H1 (cell line): ENCODE data around the gene TAC4. TPM values are rescaled to one million over a fixed set of nuclear protein-coding genes. Genes with fewer than 3 reads are reported as not detected.

Experiments
- CTCF ChIA-PET: fragments of 300-600 bp; sonication (Branson Sonifier 250); formaldehyde crosslinking; loops from one replicate; lab custom pipeline; 2021; ENCODE audit not compliant: partially characterized antibody; lab: Charles Lee
- POLR2A ChIA-PET: fragments of 300-600 bp; sonication (Branson Sonifier 250); formaldehyde crosslinking; loops from one replicate; lab custom pipeline; 2021; ENCODE audit warnings: inconsistent platforms; ENCODE audit not compliant: partially characterized antibody; lab: Charles Lee
- DNase-seq, 2 experiments: peaks; one replicate each; pipeline versions ENCODE4 v3.0.0 to v3.0.0-alpha.2; 2010 to 2022; ENCODE audit warnings: low spot score in 2 of 2, low read depth in 1 of 2, mixed read lengths in 1 of 2
- FAIRE-seq: peaks from 2 replicates; lab custom pipeline; 2011; peaks lifted over from hg19 to GRCh38; lab: Jason Lieb, UNC
- H2AFZ ChIP-seq: 2 replicates; pipeline ENCODE4 v1.8.1; 2012; ENCODE audit warnings: low read length, inconsistent platforms
- H2AK5ac ChIP-seq: 2 replicates; pipeline ENCODE4 v1.6.1; 2013; ENCODE audit warnings: low read depth, low read length
- H2BK120ac ChIP-seq: replicated peaks from 2 replicates; pipeline ENCODE3; 2013; ENCODE audit warnings: low read depth, low read length, inconsistent platforms
- H2BK12ac ChIP-seq: 2 replicates; pipeline ENCODE4 v1.6.1; 2013; ENCODE audit warnings: low read depth, low read length
- H2BK15ac ChIP-seq: 2 replicates; pipeline ENCODE4 v1.6.1; 2013; ENCODE audit warnings: low read length
- H2BK20ac ChIP-seq: 2 replicates; pipeline ENCODE4 v1.6.1; 2013; ENCODE audit warnings: low read length
- H2BK5ac ChIP-seq: 2 replicates; pipeline ENCODE4 v1.6.1; 2013; ENCODE audit warnings: low read depth, low read length
- H3K14ac ChIP-seq: 2 replicates; pipeline ENCODE4 v1.6.1; 2013; ENCODE audit warnings: inconsistent platforms; ENCODE audit not compliant: insufficient read length
- H3K18ac ChIP-seq: 2 replicates; pipeline ENCODE4 v1.6.1; 2013; ENCODE audit warnings: low read length; ENCODE audit errors: extremely low read depth
- H3K23ac ChIP-seq: 2 replicates; pipeline ENCODE4 v1.6.1; 2013; ENCODE audit warnings: inconsistent platforms; ENCODE audit not compliant: insufficient read length
- H3K23me2 ChIP-seq: 2 replicates; pipeline ENCODE4 v1.6.1; 2013; ENCODE audit warnings: low read depth, low read length
- H3K27ac ChIP-seq: 2 replicates; pipeline ENCODE4 v1.6.1; 2011; ENCODE audit warnings: low read depth, low read length, inconsistent platforms
- H3K27me3 ChIP-seq, 4 experiments: replicated peaks in 1 of 4; 1 replicate in 1 of 4; 2 replicates in 3 of 4; pipeline versions ENCODE4 v1.6.1 to v1.8.1; 2011 to 2013; ENCODE audit warnings: low read length in 3 of 4, mild to moderate bottlenecking in 3 of 4, inconsistent platforms in 2 of 4, mixed read lengths in 2 of 4, moderate library complexity in 1 of 4; ENCODE audit not compliant: control insufficient read depth in 3 of 4, insufficient read depth in 3 of 4; ENCODE audit errors: extremely low read depth in 1 of 4
- H3K36me3 ChIP-seq, 4 experiments: 2 replicates each; pipeline versions ENCODE4 v1.6.1 to v1.8.1; 2011 to 2013; ENCODE audit warnings: mild to moderate bottlenecking in 4 of 4, low read length in 3 of 4, moderate library complexity in 2 of 4, control low read depth in 1 of 4, inconsistent platforms in 1 of 4; ENCODE audit not compliant: insufficient read depth in 4 of 4, control insufficient read depth in 2 of 4
- H3K4ac ChIP-seq: replicated peaks from 2 replicates; pipeline ENCODE3; 2013; ENCODE audit warnings: low read length, low read depth, mixed read lengths, inconsistent platforms; ENCODE audit not compliant: insufficient read length
- H3K4me1 ChIP-seq, 4 experiments: replicated peaks in 1 of 4; 1 replicate in 1 of 4; 2 replicates in 3 of 4; pipeline versions ENCODE4 v1.6.1 to v1.8.1; 2011 to 2013; ENCODE audit warnings: low read length in 3 of 4, inconsistent platforms in 2 of 4, mixed read lengths in 1 of 4; ENCODE audit not compliant: insufficient read depth in 4 of 4, control insufficient read depth in 3 of 4
- H3K4me2 ChIP-seq, 2 experiments: 2 replicates each; pipeline versions ENCODE4 v1.6.1 to v1.8.1; 2011 to 2013; ENCODE audit warnings: low read depth in 2 of 2, low read length in 2 of 2, control low read depth in 1 of 2, inconsistent platforms in 1 of 2, mild to moderate bottlenecking in 1 of 2; ENCODE audit not compliant: insufficient read depth in 1 of 2
- H3K4me3 ChIP-seq, 4 experiments: fragments of 200-600, 300-600 bp in 1 of 4; sonication (generic), shearing (Covaris generic), sonication (Bioruptor Twin) in 1 of 4; 2 replicates each; pipeline versions ENCODE4 v1.5.1 to v1.8.1; 2011 to 2016; ENCODE audit warnings: low read length in 4 of 4, low read depth in 3 of 4, control low read depth in 2 of 4, inconsistent platforms in 2 of 4, mild to moderate bottlenecking in 2 of 4, mixed read lengths in 1 of 4, moderate library complexity in 1 of 4; ENCODE audit not compliant: insufficient read depth in 2 of 4; ENCODE audit errors: extremely low read depth in 1 of 4
- H3K56ac ChIP-seq: replicated peaks from 2 replicates; pipeline ENCODE3; 2013; ENCODE audit warnings: low read depth, mild to moderate bottlenecking, mixed read lengths, low read length, inconsistent platforms; ENCODE audit not compliant: insufficient read length
- H3K79me1 ChIP-seq: 2 replicates; pipeline ENCODE4 v1.6.1; 2013; ENCODE audit warnings: low read depth, low read length, control low read depth
- H3K79me2 ChIP-seq, 2 experiments: 2 replicates each; pipeline versions ENCODE4 v1.6.1 to v1.8.1; 2012 to 2013; ENCODE audit warnings: low read length in 2 of 2, mild to moderate bottlenecking in 2 of 2, inconsistent platforms in 1 of 2; ENCODE audit not compliant: insufficient read depth in 2 of 2, control insufficient read depth in 1 of 2
- H3K9ac ChIP-seq, 4 experiments: replicated peaks in 1 of 4; 1 replicate in 1 of 4; 2 replicates in 3 of 4; pipeline versions ENCODE4 v1.6.1 to v1.8.1; 2011 to 2013; ENCODE audit warnings: low read depth in 3 of 4, low read length in 3 of 4, control low read depth in 2 of 4, mild to moderate bottlenecking in 2 of 4, moderate library complexity in 2 of 4, inconsistent platforms in 1 of 4; ENCODE audit errors: extremely low read depth in 1 of 4
- H3K9me3 ChIP-seq, 2 experiments: 2 replicates each; pipeline versions ENCODE4 v1.6.1 to v1.8.1; 2012 to 2013; ENCODE audit warnings: mild to moderate bottlenecking in 2 of 2, moderate library complexity in 2 of 2, control low read depth in 1 of 2, inconsistent platforms in 1 of 2, low read depth in 1 of 2, low read length in 1 of 2, mixed read lengths in 1 of 2; ENCODE audit not compliant: insufficient read depth in 2 of 2
- H4K20me1 ChIP-seq, 2 experiments: replicated peaks in 1 of 2; 2 replicates each; pipeline versions ENCODE3 to v1.8.1; 2011 to 2013; ENCODE audit warnings: inconsistent platforms in 2 of 2, low read length in 2 of 2, mild to moderate bottlenecking in 1 of 2; ENCODE audit not compliant: insufficient read depth in 2 of 2, control insufficient read depth in 1 of 2
- H4K5ac ChIP-seq: 2 replicates; pipeline ENCODE4 v1.6.1; 2013; ENCODE audit warnings: low read length, low read depth, mixed read lengths, inconsistent platforms; ENCODE audit not compliant: insufficient read length
- H4K8ac ChIP-seq: 2 replicates; pipeline ENCODE4 v1.8.0; 2013; ENCODE audit warnings: mild to moderate bottlenecking, moderate library complexity, low read length, inconsistent platforms; ENCODE audit not compliant: insufficient read depth; ENCODE audit errors: extremely low read depth
- H4K91ac ChIP-seq: replicated peaks from 2 replicates; pipeline ENCODE3; 2013; ENCODE audit warnings: low read length, mixed read lengths, inconsistent platforms; ENCODE audit not compliant: insufficient read length
- BCL11A ChIP-seq, 2 experiments: IDR thresholded peaks; one replicate each; pipeline ENCODE4 v1.6.1; 2011; ENCODE audit warnings: low read depth in 2 of 2, low read length in 2 of 2, mild to moderate bottlenecking in 2 of 2
- CBX5 ChIP-seq: fragments of 300-800, 300-1000 bp; sonication (generic); IDR thresholded peaks from 2 replicates; pipeline ENCODE4 v1.7.1; 2016; ENCODE audit warnings: antibody characterized with exemption, low read length, low read depth
- CEBPB ChIP-seq: IDR thresholded peaks from 2 replicates; pipeline ENCODE4 v1.6.1; 2012; ENCODE audit warnings: low read depth, low read length
- EGR1 ChIP-seq: IDR thresholded peaks from 2 replicates; pipeline ENCODE4 v1.6.1; 2011; ENCODE audit warnings: low read depth, low read length, borderline replicate concordance
- GTF2F1 ChIP-seq: IDR thresholded peaks from 2 replicates; pipeline ENCODE4 v1.6.1; 2012; ENCODE audit warnings: low read depth, low read length, improper control_type of control experiment, borderline replicate concordance
- HDAC2 ChIP-seq, 2 experiments: fragments of 300-600 bp in 1 of 2; sonication (generic) in 1 of 2; IDR thresholded peaks; 2 replicates each; pipeline ENCODE4 v1.6.1; 2011 to 2012; ENCODE audit warnings: low read depth in 2 of 2, low read length in 2 of 2, mild to moderate bottlenecking in 2 of 2, moderate library complexity in 2 of 2, borderline replicate concordance in 1 of 2, inconsistent platforms in 1 of 2
- HDAC6 ChIP-seq: IDR thresholded peaks from one replicate; pipeline ENCODE4 v1.7.1; 2012; ENCODE audit warnings: low read depth, mild to moderate bottlenecking, inconsistent platforms, low read length, moderate library complexity
- NANOG ChIP-seq: IDR thresholded peaks from 2 replicates; pipeline ENCODE4 v1.6.1; 2011; ENCODE audit warnings: low read length, low read depth, mild to moderate bottlenecking, inconsistent platforms; ENCODE audit not compliant: insufficient read depth, poor library complexity, severe bottlenecking
- SP4 ChIP-seq: IDR thresholded peaks from 2 replicates; pipeline ENCODE4 v1.6.1; 2012; ENCODE audit warnings: low read length, inconsistent platforms
- TAF1 ChIP-seq: IDR thresholded peaks from 2 replicates; pipeline ENCODE4 v1.6.1; 2011; ENCODE audit warnings: mild to moderate bottlenecking, low read depth, low read length
- TCF12 ChIP-seq: IDR thresholded peaks from 2 replicates; pipeline ENCODE4 v1.6.1; 2011; ENCODE audit warnings: low read depth, mild to moderate bottlenecking, low read length
- ZNF274 ChIP-seq: IDR thresholded peaks from 2 replicates; pipeline ENCODE4 v1.7.0; 2012; ENCODE audit warnings: low read length, borderline replicate concordance; ENCODE audit errors: extremely low read depth
- WGBS, 2 experiments: shearing (Covaris generic) in 1 of 2; methylation state at CpG; one replicate each; pipeline versions ENCODE4 v1.1.6 to v1.1.7; 2013 to 2015; ENCODE audit warnings: low lambda C conversion rate in 2 of 2, mixed read lengths in 2 of 2, inconsistent platforms in 1 of 2, low coverage in 1 of 2, missing lambda C conversion rate in 1 of 2; ENCODE audit not compliant: insufficient replicate concordance in 2 of 2, insufficient coverage in 1 of 2, insufficient read length in 1 of 2; ENCODE audit errors: extremely low coverage in 1 of 2, missing lambda C conversion rate in 1 of 2; 5-methylcytosine and 5-hydroxymethylcytosine counted together
- polyA plus RNA-seq, 7 experiments: library from polyadenylated mRNA; depleted of rRNA in 3 of 7; stranded (reverse) in 5 of 7; unstranded in 2 of 7; fragments of >200 nt in 5 of 7; fragments of 200-250 nt in 2 of 7; gene quantifications; 1 replicate in 5 of 7; 2 replicates in 1 of 7; 4 replicates in 1 of 7; pipeline versions ENCODE4 v1.2.1 to v1.2.3, GENCODE V29; 2011 to 2013; ENCODE audit warnings: missing spikeins in 2 of 7, mixed read lengths in 2 of 7
- total RNA-seq: library from RNA; stranded (reverse); fragmentation: NEBNext Ultra II Directional; extraction: Animal tissue kit (Norgen Biotek cat#: 25700); gene quantifications from 2 replicates; pipeline ENCODE4 v1.2.1, GENCODE V29; 2021
- TF ChIP-seq, protein P1 (sequence below): IDR thresholded peaks from 2 replicates; pipeline ENCODE4 v1.6.1; 2011; ENCODE audit warnings: low read length, improper control_type of control experiment

Gene TAC4
- total and polyA plus RNA-seq, 2 of the 8 experiments (the other 6 are each of a cell fraction or from before 2014, with no cell fraction given): 0.15 TPM; not detected in 1

DNA sequence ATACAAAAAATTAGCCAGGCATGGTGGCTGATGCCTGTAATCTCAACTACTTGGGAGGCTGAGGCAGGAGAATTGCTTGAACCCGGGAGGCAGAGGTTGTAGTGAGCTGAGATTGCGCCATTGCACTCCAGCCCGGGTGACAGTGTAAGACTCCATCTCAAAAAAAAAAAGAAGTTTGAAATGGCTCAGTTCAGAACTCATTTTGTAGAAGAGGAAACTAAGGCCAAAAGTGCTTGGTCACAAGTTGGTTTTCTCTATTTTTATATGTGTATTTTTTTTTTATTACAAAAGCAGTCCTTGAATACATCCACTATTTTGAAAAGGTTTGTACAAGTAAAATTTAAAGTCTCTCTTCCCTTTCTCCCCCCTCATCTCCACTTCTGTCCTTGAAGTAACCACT lies 5.5 kb downstream of the TAC4 start:
- 0 out of 7 replicates have a peak, but pooled peaks cover 0 to 2% (median 0%) of the 10 kb centered on the region in 4 experiments for H3K4me1 ChIP-seq
- CTCF ChIA-PET: interaction anchor here (26.5 kb wide), 1 partner anchor 149 kb away, joined by 547 read pairs; the partner anchor contains the start of gene DLX3
- H3K4me3 ChIP-seq: no peak overlapping the region
- no peak overlapping the region for H2AFZ ChIP-seq
- H4K91ac ChIP-seq: no peak overlapping the region
- 98% methylated on average over 3 of the region's 3 CpGs; no CpG with 5 or more reads in 1 of the 2 experiments for WGBS, 2 experiments
- no peaks in the 10 kb centered on the region; a peak in 1 of 8 replicates for H3K36me3 ChIP-seq
- POLR2A ChIA-PET: interaction anchor here (0.6 kb wide), 1 partner anchor 7 kb away, joined by 3 read pairs; no protein-coding TSS in a partner anchor
- no peaks in the 10 kb centered on the region for H3K23me2 ChIP-seq
- H4K20me1 ChIP-seq: peaks cover 4 to 10% of the 10 kb centered on the region in 2 experiments
- no peak overlapping the region for H3K4ac ChIP-seq
- H3K79me1 ChIP-seq: no peaks in the 10 kb centered on the region
- H2BK15ac ChIP-seq: no peak overlapping the region
- FAIRE-seq (no peak), DNase-seq (no peak)
- no peak overlapping the region for H3K23ac ChIP-seq
- no peak overlapping the region for H2AK5ac ChIP-seq
- H3K27ac ChIP-seq: no peak overlapping the region
- no peaks in the 10 kb centered on the region for H3K27me3 ChIP-seq
- no peak overlapping the region for H4K8ac ChIP-seq
- no peak overlapping the region for H3K56ac ChIP-seq
- no peaks in the 10 kb centered on the region for H3K9me3 ChIP-seq
- H3K9ac ChIP-seq: no peak overlapping the region
- no peak overlapping the region for H3K4me2 ChIP-seq
- no peak overlapping the region for H2BK5ac ChIP-seq
- H3K14ac ChIP-seq: no peak overlapping the region
- H3K79me2 ChIP-seq: no peaks in the 10 kb centered on the region
- no peak overlapping the region for H4K5ac ChIP-seq
- H2BK120ac ChIP-seq: no peak overlapping the region
- H2BK12ac ChIP-seq: no peak overlapping the region
- H3K18ac ChIP-seq: no peak overlapping the region
- H2BK20ac ChIP-seq: no peak overlapping the region
- TF ChIP-seq TAF1 (no peak), HDAC6 (no peak), CEBPB (no peak), SP4 (no peak), BCL11A (IDR thresholded peaks at IDR 0.05; ENCODE audit: low read depth in 2 of 2, low read length in 2 of 2) (no peak), NANOG (no peak), ZNF274 (no peak), TCF12 (no peak), HDAC2 (IDR thresholded peaks at IDR 0.05; ENCODE audit: borderline replicate concordance in 1 of 2, low read depth in 2 of 2, low read length in 2 of 2) (no peak), EGR1 (no peak), GTF2F1 (no peak), CBX5 (no peak)
- TF ChIP-seq, protein P1, sequence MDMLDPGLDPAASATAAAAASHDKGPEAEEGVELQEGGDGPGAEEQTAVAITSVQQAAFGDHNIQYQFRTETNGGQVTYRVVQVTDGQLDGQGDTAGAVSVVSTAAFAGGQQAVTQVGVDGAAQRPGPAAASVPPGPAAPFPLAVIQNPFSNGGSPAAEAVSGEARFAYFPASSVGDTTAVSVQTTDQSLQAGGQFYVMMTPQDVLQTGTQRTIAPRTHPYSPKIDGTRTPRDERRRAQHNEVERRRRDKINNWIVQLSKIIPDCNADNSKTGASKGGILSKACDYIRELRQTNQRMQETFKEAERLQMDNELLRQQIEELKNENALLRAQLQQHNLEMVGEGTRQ: no peak
